HG03460 (cell line): ENCODE results near the gene SLC33A1.
"Not testable (repeated sequence)": the region's sequence is repeated elsewhere in the genome, so short reads cannot be mapped to it uniquely, and the experiment has no call there.

Experiments
- ATAC-seq: cut with Tn5 transposase; IDR thresholded peaks from one replicate; pipeline ENCODE4 v1.9.1; 2021; ENCODE audit not compliant: unreplicated experiment

Gene SLC33A1

DNA sequence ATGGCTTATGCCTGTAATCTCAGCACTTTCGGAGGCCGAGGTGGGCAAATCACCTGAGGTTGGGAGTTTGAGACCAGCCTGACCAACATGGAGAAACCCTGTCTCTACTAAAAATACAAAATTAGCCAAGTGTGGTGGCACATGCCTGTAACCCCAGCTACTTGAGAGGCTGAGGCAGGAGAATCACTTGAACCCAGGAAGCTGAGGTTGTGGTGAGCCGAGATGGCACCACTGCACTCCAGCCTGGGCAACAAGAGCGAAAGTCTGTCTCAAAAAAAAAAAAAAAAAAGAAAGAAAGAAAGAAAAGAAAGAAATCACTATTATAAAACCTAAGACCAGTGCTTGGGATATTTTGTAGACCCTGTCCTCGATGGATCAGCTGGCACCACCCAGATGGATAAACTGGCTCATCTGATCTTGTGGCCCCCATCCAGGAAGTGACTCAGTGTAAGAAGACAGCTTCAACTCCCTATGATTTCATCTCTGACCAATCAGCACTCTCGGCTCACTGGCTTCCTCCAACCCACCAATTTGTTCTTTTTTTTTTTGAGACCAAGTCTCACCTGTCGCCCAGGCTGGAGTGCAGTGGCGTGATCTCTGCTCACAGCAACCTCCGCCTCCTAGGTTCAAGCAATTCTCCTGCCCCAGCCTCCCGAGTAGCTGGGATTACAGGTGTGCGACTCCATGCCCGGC is 8.2 kb upstream of the SLC33A1 start:
- ATAC-seq, result not testable (repeated sequence)

GRCh38 chr3:155861476-155862183 is 7.4 kb upstream of the SLC33A1 start:
- ATAC-seq, result no peak

DNA sequence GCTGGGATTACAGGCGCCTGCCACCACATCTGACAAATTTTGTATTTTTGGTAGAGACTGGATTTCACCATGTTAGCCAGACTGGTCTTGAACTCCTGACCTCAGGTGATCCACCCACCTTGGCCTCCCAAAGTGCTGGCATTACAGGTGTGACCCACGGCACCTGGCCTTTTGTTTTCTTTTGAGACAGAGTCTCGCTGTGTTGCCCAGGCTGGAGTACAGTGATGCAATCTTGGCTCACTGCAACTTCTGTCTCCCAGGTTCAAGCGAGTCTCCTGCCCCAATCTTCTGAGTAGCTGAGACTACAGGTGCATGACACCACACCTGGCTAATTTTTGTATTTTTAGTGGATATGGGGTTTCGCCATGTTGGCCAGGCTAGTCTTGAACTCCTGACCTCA is 6.2 kb upstream of the SLC33A1 start:
- not testable (repeated sequence) for ATAC-seq

- no peak for ATAC-seq
Observed at GRCh38 chr3:155859859-155860258, 5.6 kb upstream of the SLC33A1 start.

DNA sequence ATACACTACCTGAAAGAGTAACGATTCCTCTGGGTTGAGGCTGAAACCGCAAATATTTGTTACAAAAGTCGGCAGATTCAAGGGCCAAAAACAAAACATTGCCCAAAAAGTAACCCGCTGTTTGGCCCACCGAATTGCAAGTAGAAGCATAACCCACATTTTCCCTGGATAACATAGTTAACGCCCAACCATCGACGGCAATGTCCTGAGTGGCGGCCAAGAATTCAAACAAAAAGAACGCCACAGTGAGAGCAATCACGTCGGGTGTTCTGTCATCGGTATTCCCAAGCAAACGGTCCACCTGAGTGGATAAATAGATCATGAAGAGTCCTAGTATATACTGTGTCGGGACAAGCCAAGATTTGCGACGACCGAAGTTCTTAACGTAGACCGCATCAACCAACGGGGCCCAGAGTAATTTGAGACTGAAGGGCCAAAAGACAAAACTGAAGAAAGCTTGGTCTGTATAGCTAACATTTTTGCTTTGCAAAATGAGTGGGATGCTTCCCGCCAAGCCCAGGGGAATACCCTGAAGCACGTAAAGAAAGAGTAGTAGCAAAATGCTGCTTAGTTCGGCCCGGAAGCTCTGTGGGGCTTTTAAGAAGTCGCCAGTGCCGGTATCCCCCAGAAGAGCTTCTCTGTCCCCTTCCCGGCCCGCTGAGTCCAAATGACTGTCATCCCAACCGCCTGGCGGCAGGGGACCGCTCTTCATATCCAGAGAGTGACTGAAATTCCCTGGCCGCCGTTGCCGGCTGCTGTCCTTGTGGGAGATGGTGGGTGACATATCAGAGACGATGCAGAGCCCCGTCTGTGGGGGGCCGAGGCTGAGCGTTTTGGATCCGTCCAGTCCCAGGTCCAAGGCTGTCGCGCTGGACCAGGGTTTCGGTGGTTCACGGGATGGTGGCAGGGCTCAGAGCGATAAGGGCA is 750 bp downstream of the SLC33A1 start:
- ATAC-seq, result peak; percentile 9

- no peak for ATAC-seq
Observed at GRCh38 chr3:155852341-155852740, 1.9 kb downstream of the SLC33A1 start.

- not testable (repeated sequence) for ATAC-seq
Observed at GRCh38 chr3:155849404-155849803, 4.8 kb downstream of the SLC33A1 start.

- ATAC-seq, result no peak
Observed at GRCh38 chr3:155847993-155848392, 6.2 kb downstream of the SLC33A1 start.

GRCh38 chr3:155846119-155846518 is 8.1 kb downstream of the SLC33A1 start:
- ATAC-seq, result no peak

- no peak for ATAC-seq
Observed at GRCh38 chr3:155843569-155843968, 10.7 kb downstream of the SLC33A1 start.

- no peak for ATAC-seq
Observed at GRCh38 chr3:155835341-155836071, 18.7 kb downstream of the SLC33A1 start.

DNA sequence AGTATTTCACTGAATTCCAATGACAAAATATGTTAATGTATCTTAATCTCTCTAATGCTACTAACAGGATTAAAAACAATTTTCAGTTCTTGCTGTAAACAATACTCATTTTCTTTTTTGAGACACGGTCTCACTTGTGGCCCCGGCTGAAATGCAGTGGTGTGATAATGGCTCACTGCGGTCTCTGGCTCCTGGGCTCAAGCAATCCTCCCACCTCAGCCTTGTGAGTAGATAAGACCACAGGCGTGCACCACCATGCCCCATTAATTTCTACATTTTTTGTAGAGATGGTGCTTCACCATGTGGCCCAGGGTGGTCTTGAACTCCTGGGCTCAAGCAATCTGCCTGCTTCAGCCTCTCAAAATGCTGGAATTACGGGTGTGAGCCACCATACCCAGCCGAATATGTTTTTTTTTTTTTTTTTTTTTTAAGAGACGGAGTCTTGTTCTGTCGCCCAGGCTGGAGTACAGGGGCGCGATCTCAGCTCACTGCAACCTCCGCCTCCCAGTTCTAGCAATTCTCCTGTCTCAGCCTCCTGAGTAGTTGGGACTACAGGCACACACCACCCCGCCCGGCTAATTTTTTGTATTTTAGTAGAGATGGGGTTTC is 25.6 kb downstream of the SLC33A1 start:
- ATAC-seq, result not testable (repeated sequence)

GRCh38 chr3:155815030-155815545 is 39.1 kb downstream of the SLC33A1 start:
- no peak for ATAC-seq

DNA sequence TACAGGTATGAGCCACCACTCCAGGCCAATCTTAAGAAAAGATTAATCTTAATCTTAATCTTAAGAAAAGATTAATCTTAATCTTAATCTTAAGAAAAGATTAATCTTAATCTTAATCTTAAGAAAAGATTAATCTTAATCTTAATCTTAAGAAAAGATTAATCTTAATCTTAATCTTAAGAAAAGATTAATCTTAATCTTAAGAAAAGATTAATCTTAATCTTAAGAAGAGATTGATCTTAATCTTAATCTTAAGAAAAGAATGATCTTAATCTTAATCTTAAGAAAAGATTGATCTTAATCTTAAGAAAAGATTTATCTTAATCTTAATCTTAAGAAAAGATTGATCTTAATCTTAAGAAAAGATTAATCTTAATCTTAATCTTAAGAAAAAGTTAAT is 41.0 kb downstream of the SLC33A1 start:
- ATAC-seq, result not testable (repeated sequence)

GRCh38 chr3:155809181-155809580 is 45.0 kb downstream of the SLC33A1 start:
- ATAC-seq, result no peak

GRCh38 chr3:155807823-155808222 is 46.4 kb downstream of the SLC33A1 start:
- ATAC-seq, result no peak

GRCh38 chr3:155805802-155806618 is 48.2 kb downstream of the SLC33A1 start, which contains the start of gene C3orf33:
Gene C3orf33 (minus strand): TSS chr3:155806278. CDS start chr3:155806252, 26 bp downstream.
- peak; percentile 97 for ATAC-seq

- peak; percentile 24 for ATAC-seq
Observed at GRCh38 chr3:155805204-155805801, 48.9 kb downstream of the SLC33A1 start.

- no peak for ATAC-seq
Observed at GRCh38 chr3:155804323-155804722, 49.9 kb downstream of the SLC33A1 start.
